Prostate gland (tissue), 2 donors: ENCODE results near the gene ATXN1.

Source experiments
- CTCF ChIP-seq, 4 experiments: fragments of 200-600 bp in 2 of 4; fragments of 450-650 bp in 2 of 4; sonication (generic) in 2 of 4; IDR thresholded peaks; 1 replicate in 3 of 4; 2 replicates in 1 of 4; pipeline ENCODE4 v1.5.1; 2016 to 2019; ENCODE audit warnings: antibody characterized with exemption in 4 of 4, mild to moderate bottlenecking in 2 of 4, moderate library complexity in 2 of 4
- POLR2A ChIP-seq: fragments of 450-650 bp; IDR thresholded peaks from one replicate; pipeline ENCODE4 v1.6.1; 2016; ENCODE audit warnings: antibody characterized with exemption, mild to moderate bottlenecking
- POLR2AphosphoS5 ChIP-seq: sonication (generic); formaldehyde crosslinking; IDR thresholded peaks from one replicate; pipeline ENCODE4 v1.6.1; 2017; ENCODE audit warnings: antibody characterized with exemption

GRCh38 chr6:16305788-16306187 lies 455.5 kb downstream of the ATXN1 start:
- TF ChIP-seq POLR2A = no peak
- no peak for TF ChIP-seq POLR2AphosphoS5
- TF ChIP-seq CTCF (IDR thresholded peaks at IDR 0.05) = no peak
